ENCODE measurements around the gene CBX4.

DNA sequence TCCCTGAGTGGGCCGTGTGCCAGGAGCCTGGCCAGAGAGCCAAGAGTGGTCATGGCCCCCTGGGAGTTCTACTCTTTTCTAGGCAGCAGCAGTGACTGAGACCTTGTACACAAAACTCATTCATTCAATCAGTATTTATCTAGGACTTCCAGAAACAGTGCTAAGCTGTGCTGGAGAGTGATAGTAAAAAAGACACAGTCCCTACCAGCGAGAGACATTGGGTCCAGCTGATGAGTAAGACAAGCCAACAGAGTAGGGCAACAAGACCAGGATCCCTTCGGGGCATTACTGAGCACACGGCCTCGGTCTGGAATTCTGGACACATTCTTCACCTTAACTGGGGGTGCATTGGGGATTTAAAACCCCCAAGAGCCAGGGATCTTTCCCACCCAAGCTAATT is 20.2 kb downstream of the CBX4 start:
- no peak for TF ChIP-seq SREBF2 (IDR thresholded peaks at IDR 0.05; ENCODE audit: low read length)
- TF ChIP-seq, protein P1, sequence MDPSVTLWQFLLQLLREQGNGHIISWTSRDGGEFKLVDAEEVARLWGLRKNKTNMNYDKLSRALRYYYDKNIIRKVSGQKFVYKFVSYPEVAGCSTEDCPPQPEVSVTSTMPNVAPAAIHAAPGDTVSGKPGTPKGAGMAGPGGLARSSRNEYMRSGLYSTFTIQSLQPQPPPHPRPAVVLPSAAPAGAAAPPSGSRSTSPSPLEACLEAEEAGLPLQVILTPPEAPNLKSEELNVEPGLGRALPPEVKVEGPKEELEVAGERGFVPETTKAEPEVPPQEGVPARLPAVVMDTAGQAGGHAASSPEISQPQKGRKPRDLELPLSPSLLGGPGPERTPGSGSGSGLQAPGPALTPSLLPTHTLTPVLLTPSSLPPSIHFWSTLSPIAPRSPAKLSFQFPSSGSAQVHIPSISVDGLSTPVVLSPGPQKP (IDR thresholded peaks at IDR 0.05; ENCODE audit: low read depth, low read length), result no peak
- TF ChIP-seq, protein P2, sequence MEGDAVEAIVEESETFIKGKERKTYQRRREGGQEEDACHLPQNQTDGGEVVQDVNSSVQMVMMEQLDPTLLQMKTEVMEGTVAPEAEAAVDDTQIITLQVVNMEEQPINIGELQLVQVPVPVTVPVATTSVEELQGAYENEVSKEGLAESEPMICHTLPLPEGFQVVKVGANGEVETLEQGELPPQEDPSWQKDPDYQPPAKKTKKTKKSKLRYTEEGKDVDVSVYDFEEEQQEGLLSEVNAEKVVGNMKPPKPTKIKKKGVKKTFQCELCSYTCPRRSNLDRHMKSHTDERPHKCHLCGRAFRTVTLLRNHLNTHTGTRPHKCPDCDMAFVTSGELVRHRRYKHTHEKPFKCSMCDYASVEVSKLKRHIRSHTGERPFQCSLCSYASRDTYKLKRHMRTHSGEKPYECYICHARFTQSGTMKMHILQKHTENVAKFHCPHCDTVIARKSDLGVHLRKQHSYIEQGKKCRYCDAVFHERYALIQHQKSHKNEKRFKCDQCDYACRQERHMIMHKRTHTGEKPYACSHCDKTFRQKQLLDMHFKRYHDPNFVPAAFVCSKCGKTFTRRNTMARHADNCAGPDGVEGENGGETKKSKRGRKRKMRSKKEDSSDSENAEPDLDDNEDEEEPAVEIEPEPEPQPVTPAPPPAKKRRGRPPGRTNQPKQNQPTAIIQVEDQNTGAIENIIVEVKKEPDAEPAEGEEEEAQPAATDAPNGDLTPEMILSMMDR (IDR thresholded peaks at IDR 0.05 in 2 of 3, conservative IDR thresholded peaks at IDR 0.05 in 1 of 3; ENCODE audit: control insufficient read depth in 2 of 3, extremely low read depth in 1 of 3, insufficient read depth in 1 of 3, low read depth in 3 of 3, low read length in 3 of 3), result no peak
- no peak for TF ChIP-seq BHLHE40 (IDR thresholded peaks at IDR 0.05; ENCODE audit: borderline replicate concordance in 1 of 2, low read depth in 2 of 2, low read length in 1 of 2)
- no peak for TF ChIP-seq RELA (IDR thresholded peaks at IDR 0.05; ENCODE audit: borderline replicate concordance, partially characterized antibody)
- TF ChIP-seq CHD4 (IDR thresholded peaks at IDR 0.05), result no peak
- TF ChIP-seq, protein P3, sequence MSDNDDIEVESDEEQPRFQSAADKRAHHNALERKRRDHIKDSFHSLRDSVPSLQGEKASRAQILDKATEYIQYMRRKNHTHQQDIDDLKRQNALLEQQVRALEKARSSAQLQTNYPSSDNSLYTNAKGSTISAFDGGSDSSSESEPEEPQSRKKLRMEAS (IDR thresholded peaks at IDR 0.05; ENCODE audit: low read depth, low read length), result no peak
- no peak for TF ChIP-seq FOXM1 (IDR thresholded peaks at IDR 0.05; ENCODE audit: low read depth, low read length)
- no peak for TF ChIP-seq RFX5 (IDR thresholded peaks at IDR 0.05; ENCODE audit: low read depth, low read length)
- no peak for TF ChIP-seq YY1 (IDR thresholded peaks at IDR 0.05; ENCODE audit: low read depth, low read length)
- no peak for TF ChIP-seq EP300 (IDR thresholded peaks at IDR 0.05; ENCODE audit: borderline replicate concordance in 1 of 2, control insufficient read depth in 1 of 2, low read depth in 2 of 2, low read length in 2 of 2)
- no peak for TF ChIP-seq GABPA (IDR thresholded peaks at IDR 0.05; ENCODE audit: low read depth)
- no peak for TF ChIP-seq CBX3 (IDR thresholded peaks at IDR 0.05; ENCODE audit: borderline replicate concordance, low read depth)
- TF ChIP-seq, protein P4, sequence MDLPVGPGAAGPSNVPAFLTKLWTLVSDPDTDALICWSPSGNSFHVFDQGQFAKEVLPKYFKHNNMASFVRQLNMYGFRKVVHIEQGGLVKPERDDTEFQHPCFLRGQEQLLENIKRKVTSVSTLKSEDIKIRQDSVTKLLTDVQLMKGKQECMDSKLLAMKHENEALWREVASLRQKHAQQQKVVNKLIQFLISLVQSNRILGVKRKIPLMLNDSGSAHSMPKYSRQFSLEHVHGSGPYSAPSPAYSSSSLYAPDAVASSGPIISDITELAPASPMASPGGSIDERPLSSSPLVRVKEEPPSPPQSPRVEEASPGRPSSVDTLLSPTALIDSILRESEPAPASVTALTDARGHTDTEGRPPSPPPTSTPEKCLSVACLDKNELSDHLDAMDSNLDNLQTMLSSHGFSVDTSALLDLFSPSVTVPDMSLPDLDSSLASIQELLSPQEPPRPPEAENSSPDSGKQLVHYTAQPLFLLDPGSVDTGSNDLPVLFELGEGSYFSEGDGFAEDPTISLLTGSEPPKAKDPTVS (IDR thresholded peaks at IDR 0.05; ENCODE audit: low read depth, low read length), result no peak
